GM23248 (cell line): ENCODE measurements around the gene TMEM107. TPM values are rescaled to one million over a fixed set of nuclear protein-coding genes. Genes with fewer than 3 reads are reported as not detected.

Source experiments
- DNase-seq: peaks from one replicate; pipeline ENCODE4 v3.0.0-alpha.2; 2015
- H2AFZ ChIP-seq: fragments of 200-600 bp; sonication (generic); 2 replicates; pipeline ENCODE4 v1.6.1; 2016; ENCODE audit warnings: antibody characterized with exemption
- H3F3A ChIP-seq: fragments of 200-600 bp; sonication (generic); 2 replicates; pipeline ENCODE4 v1.6.1; 2016; ENCODE audit warnings: mild to moderate bottlenecking, antibody characterized with exemption, mixed run types; ENCODE audit not compliant: insufficient read depth
- H3K27ac ChIP-seq: fragments of 200-600 bp; sonication (generic); 2 replicates; pipeline ENCODE4 v1.5.1; 2016; ENCODE audit warnings: mild to moderate bottlenecking
- H3K27me3 ChIP-seq: fragments of 200-600 bp; sonication (generic); replicated peaks from 2 replicates; pipeline ENCODE4 v1.6.1; 2016; ENCODE audit warnings: mild to moderate bottlenecking; ENCODE audit not compliant: insufficient read depth
- H3K36me3 ChIP-seq: fragments of 200-600 bp; sonication (generic); 2 replicates; pipeline ENCODE4 v1.6.1; 2016; ENCODE audit warnings: low read depth, mild to moderate bottlenecking
- H3K4me1 ChIP-seq: fragments of 200-600 bp; sonication (generic); 2 replicates; pipeline ENCODE4 v1.6.1; 2016; ENCODE audit warnings: mild to moderate bottlenecking; ENCODE audit not compliant: insufficient read depth
- H3K4me2 ChIP-seq: fragments of 200-600 bp; sonication (generic); one replicate; pipeline ENCODE4 v1.6.1; 2016; ENCODE audit warnings: mild to moderate bottlenecking; ENCODE audit not compliant: unreplicated experiment
- H3K4me3 ChIP-seq: fragments of 200-600 bp; sonication (generic); 2 replicates; pipeline ENCODE4 v1.5.1; 2016; ENCODE audit warnings: mild to moderate bottlenecking
- H3K79me2 ChIP-seq: fragments of 200-600 bp; sonication (generic); 2 replicates; pipeline ENCODE4 v1.6.1; 2016; ENCODE audit warnings: mild to moderate bottlenecking; ENCODE audit not compliant: insufficient read depth
- H3K9ac ChIP-seq: fragments of 200-600 bp; sonication (generic); 2 replicates; pipeline ENCODE4 v1.6.1; 2016; ENCODE audit warnings: mild to moderate bottlenecking
- H3K9me2 ChIP-seq: fragments of 200-600 bp; sonication (generic); 2 replicates; pipeline ENCODE4 v1.6.1; 2016; ENCODE audit warnings: mixed run types, mild to moderate bottlenecking, moderate library complexity; ENCODE audit not compliant: insufficient read depth
- H3K9me3 ChIP-seq: fragments of 200-600 bp; sonication (generic); one replicate; pipeline ENCODE4 v1.6.1; 2017; ENCODE audit warnings: low read depth
- H4K20me1 ChIP-seq: fragments of 200-600 bp; sonication (generic); 2 replicates; pipeline ENCODE4 v1.6.0; 2016; ENCODE audit not compliant: insufficient read depth
- EZH2 ChIP-seq: fragments of 200-600 bp; sonication (generic); IDR thresholded peaks from 2 replicates; pipeline ENCODE4 v1.6.1; 2018; ENCODE audit warnings: antibody characterized with exemption, mild to moderate bottlenecking; ENCODE audit not compliant: insufficient read depth, poor library complexity, severe bottlenecking
- EZH2phosphoT487 ChIP-seq: fragments of 200-600 bp; sonication (generic); IDR thresholded peaks from 2 replicates; pipeline ENCODE4 v1.6.1; 2018; ENCODE audit warnings: antibody characterized with exemption, moderate library complexity, mild to moderate bottlenecking, low read depth; ENCODE audit not compliant: insufficient read depth
- WGBS, 2 experiments: methylation state at CpG; one replicate each; pipeline ENCODE4 v1.1.6; 2015 to 2017; ENCODE audit warnings: low lambda C conversion rate in 2 of 2, low coverage in 1 of 2; ENCODE audit errors: missing lambda C conversion rate in 2 of 2; 5-methylcytosine and 5-hydroxymethylcytosine counted together
- in situ Hi-C: fragments of 300-500 bp; cut with MboI; formaldehyde crosslinking; loops from 2 replicates; pipeline ENCODE4 v1.15.0; 2020
- polyA plus RNA-seq: library from polyadenylated mRNA; unstranded; fragments of >200 nt; fragmentation: Nextera tagmentation; extraction: Ambion mirVana; gene quantifications from 2 replicates; pipeline ENCODE4 v1.2.1, GENCODE V29; 2016
- total RNA-seq: library from RNA; depleted of rRNA; stranded (reverse); fragments of >200 nt; shearing (Covaris generic); gene quantifications from 2 replicates; pipeline ENCODE4 v1.2.3, GENCODE V29; 2014

TMEM107 gene
- total and polyA plus RNA-seq, 2 experiments from 2014 or later = 11.6 to 20.9 TPM

GRCh38 chr17:8138672-8139371, 37.4 kb downstream of the TMEM107 start:
- Histone ChIP-seq H3K9me2 (no peaks in the 10 kb centered on the region), H3K27me3 (no peaks in the 10 kb centered on the region), H4K20me1 (no peaks in the 10 kb centered on the region), H3K4me1 (peaks cover 5% of the 10 kb centered on the region), H3K36me3 (peaks cover 10% of the 10 kb centered on the region; the same call in 1 of the 2 replicates), H2AFZ (peak overlapping the region; percentile 49; the same call in 1 of the 2 replicates), H3K9ac (peak overlapping the region; percentile 84), H3K4me2 (peak overlapping the region; percentile 85), H3K79me2 (no peaks in the 10 kb centered on the region), H3K27ac (peak overlapping the region; percentile 95), H3K9me3 (no peaks in the 10 kb centered on the region), H3F3A (peaks cover 29% of the 10 kb centered on the region), H3K4me3 (peak overlapping the region; percentile 70)
- peak; percentile 98 for DNase-seq
- 2 to 4% methylated on average over 45 to 46 of the region's 46 CpGs for WGBS, 2 experiments
- in situ Hi-C loops = no loop called here
- TF ChIP-seq EZH2 = no peak
- no peak for TF ChIP-seq EZH2phosphoT487

- peaks cover 5% of the 10 kb centered on the region for H3K4me1 ChIP-seq
- peak overlapping the region; percentile 46 for H2AFZ ChIP-seq
- no peaks in the 10 kb centered on the region for H3K79me2 ChIP-seq
- peak overlapping the region; percentile 95 for H3K27ac ChIP-seq
- in situ Hi-C loops = no loop called here
- no peak for DNase-seq
- H3K9me2 ChIP-seq = no peaks in the 10 kb centered on the region
- H3K36me3 ChIP-seq = peaks cover 10% of the 10 kb centered on the region; the same call in 1 of the 2 replicates
- H3K4me2 ChIP-seq = peak overlapping the region; percentile 74
- H4K20me1 ChIP-seq = no peaks in the 10 kb centered on the region
- 8 to 14% methylated on average over 7 of the region's 7 CpGs for WGBS, 2 experiments
- H3F3A ChIP-seq = peaks cover 29% of the 10 kb centered on the region
- H3K9me3 ChIP-seq = no peaks in the 10 kb centered on the region
- peak overlapping the region; percentile 84 for H3K9ac ChIP-seq
- H3K27me3 ChIP-seq = no peaks in the 10 kb centered on the region
- H3K4me3 ChIP-seq = peak overlapping the region; percentile 57
- TF ChIP-seq EZH2phosphoT487 = no peak
- TF ChIP-seq EZH2 = no peak
Observed at GRCh38 chr17:8138374-8138671, 37.9 kb downstream of the TMEM107 start.

- H3K27ac ChIP-seq = peak overlapping the region; percentile 95
- peaks cover 5% of the 10 kb centered on the region for H3K4me1 ChIP-seq
- peaks cover 29% of the 10 kb centered on the region for H3F3A ChIP-seq
- peaks cover 10% of the 10 kb centered on the region; the same call in 1 of the 2 replicates for H3K36me3 ChIP-seq
- no peaks in the 10 kb centered on the region for H3K79me2 ChIP-seq
- H3K9me3 ChIP-seq = no peaks in the 10 kb centered on the region
- peak overlapping the region; percentile 84 for H3K9ac ChIP-seq
- TF ChIP-seq EZH2 (no peak), EZH2phosphoT487 (no peak)
- H3K4me2 ChIP-seq = peak overlapping the region; percentile 74
- in situ Hi-C loops = no loop called here
- no peaks in the 10 kb centered on the region for H3K9me2 ChIP-seq
- WGBS, 2 experiments = 66 to 67% methylated on average over 18 to 21 of the region's 21 CpGs
- DNase-seq = no peak
- no peaks in the 10 kb centered on the region for H3K27me3 ChIP-seq
- H4K20me1 ChIP-seq = no peaks in the 10 kb centered on the region
- H2AFZ ChIP-seq = peak overlapping the region; percentile 46
- peak overlapping the region; percentile 57 for H3K4me3 ChIP-seq
Observed at GRCh38 chr17:8137645-8138373, 38.4 kb downstream of the TMEM107 start.

GRCh38 chr17:8133941-8134340, 42.2 kb downstream of the TMEM107 start:
- TF ChIP-seq EZH2phosphoT487 (no peak), EZH2 (no peak)
- no peaks in the 10 kb centered on the region for H4K20me1 ChIP-seq
- no peaks in the 10 kb centered on the region for H3K79me2 ChIP-seq
- H3K27me3 ChIP-seq = no peaks in the 10 kb centered on the region
- no peaks in the 10 kb centered on the region for H3K36me3 ChIP-seq
- H2AFZ ChIP-seq = no peak overlapping the region
- peaks cover 5% of the 10 kb centered on the region for H3K4me1 ChIP-seq
- in situ Hi-C loops = no loop called here
- no peak overlapping the region for H3K9ac ChIP-seq
- H3K9me2 ChIP-seq = no peaks in the 10 kb centered on the region
- H3K9me3 ChIP-seq = no peaks in the 10 kb centered on the region
- no peak overlapping the region for H3K27ac ChIP-seq
- no peak overlapping the region for H3K4me3 ChIP-seq
- no peak for DNase-seq
- H3F3A ChIP-seq = peaks cover 7% of the 10 kb centered on the region
- no peak overlapping the region for H3K4me2 ChIP-seq
- WGBS, 2 experiments = 87 to 93% methylated on average over 4 of the region's 4 CpGs
